Heart left ventricle (tissue), 16 donors: ENCODE measurements around the gene OSBP2. TPM values are rescaled to one million over a fixed set of nuclear protein-coding genes. Genes with fewer than 3 reads are reported as not detected.

ENCODE experiments used
- ATAC-seq, 4 donors: fragments of 200-7000 bp; cut with Tn5 transposase; one replicate each; pipeline ENCODE4 v1.9.1; 2020 to 2022; ENCODE audit warnings: moderate library complexity in 4 of 4, mild to moderate bottlenecking in 3 of 4, moderate number of reproducible peaks in 1 of 4
- DNase-seq, 5 donors: peaks; one replicate each; pipeline ENCODE4 v3.0.0-alpha.2; 2020
- H3K27ac ChIP-seq, 12 donors: fragments of 200-600 bp; sonication (generic) in 4 of 12; one replicate each; pipeline versions ENCODE4 v1.5.0 to v1.8.0; 2016 to 2022; ENCODE audit warnings: mild to moderate bottlenecking in 2 of 12
- H3K27me3 ChIP-seq, 9 donors: fragments of 200-600 bp; sonication (generic) in 2 of 9; one replicate each; pipeline versions ENCODE4 v1.5.1 to v1.8.0; 2016 to 2022; ENCODE audit warnings: mild to moderate bottlenecking in 3 of 9
- H3K36me3 ChIP-seq, 9 donors: fragments of 200-600 bp; sonication (generic) in 2 of 9; one replicate each; pipeline versions ENCODE4 v1.5.0 to v1.8.0; 2018 to 2022; ENCODE audit warnings: mild to moderate bottlenecking in 2 of 9
- H3K4me1 ChIP-seq, 12 donors: fragments of 200-600 bp; sonication (generic) in 4 of 12; one replicate each; pipeline versions ENCODE4 v1.5.0 to v1.8.0; 2016 to 2022; ENCODE audit warnings: mild to moderate bottlenecking in 3 of 12
- H3K4me3 ChIP-seq, 12 donors: fragments of 200-600 bp; sonication (generic) in 4 of 12; one replicate each; pipeline versions ENCODE4 v1.5.0 to v1.8.0; 2017 to 2022; ENCODE audit warnings: mild to moderate bottlenecking in 9 of 12, moderate library complexity in 4 of 12
- H3K9me3 ChIP-seq, 12 donors: fragments of 200-600 bp; sonication (generic) in 4 of 12; one replicate each; pipeline versions ENCODE4 v1.5.0 to v1.8.0; 2016 to 2022; ENCODE audit warnings: mild to moderate bottlenecking in 1 of 12
- CTCF ChIP-seq, 12 donors: fragments of 200-600 bp; sonication (generic) in 4 of 12; IDR thresholded peaks; one replicate each; pipeline versions ENCODE4 v1.5.0 to v1.8.0; 2018 to 2022; ENCODE audit warnings: antibody characterized with exemption in 12 of 12, mild to moderate bottlenecking in 5 of 12
- POLR2A ChIP-seq, 2 donors: fragments of 450-650 bp; IDR thresholded peaks; one replicate each; pipeline ENCODE4 v1.6.1; 2017; ENCODE audit warnings: antibody characterized with exemption in 2 of 2, mild to moderate bottlenecking in 2 of 2, moderate library complexity in 2 of 2
- WGBS, 4 donors: extraction: QIAGEN DNeasy Blood & Tissue Kit in 2 of 4; methylation state at CpG; one replicate each; pipeline versions ENCODE4 v1.1.5 to v1.1.7; 2013 to 2018; 5-methylcytosine and 5-hydroxymethylcytosine counted together
- intact Hi-C, 10 donors: fragments of 100-400 bp; cut with DNase I; formaldehyde crosslinking; loops; one replicate each; pipeline versions ENCODE4 v1.11.1 to v1.14.2; 2022
- polyA plus RNA-seq, 2 donors: library from polyadenylated mRNA; stranded (reverse); fragments of 200-250 nt; gene quantifications; one replicate each; pipeline ENCODE4 v1.2.3, GENCODE V29; 2013
- total RNA-seq, 9 donors: library from RNA; depleted of rRNA in 2 of 9; stranded (reverse); fragments of >200 nt in 2 of 9; fragmentation: NEBNext Ultra II Directional in 3 of 9; extraction: Animal tissue kit (Norgen Biotek cat#: 25700) in 3 of 9; gene quantifications; one replicate each; pipeline versions ENCODE4 v1.1.0 to v1.2.4, GENCODE V29; 2016 to 2023
- donor health status: ischemic (EF 13 %, LVEDD 7.1; RV severe dilation, severe dysfunction).
- donor health status: healthy with polysubstance abuse.
- donor health status: DM: no; HTN: yes; CAD: no.
- donor health status: DM: no; HTN: no; CAD: no.
- donor health status: ischemic (EF 25% LVEDD 6.9; RV normal size, moderate dysfunction).
- donor health status: ischemic (EF 25% LVEDD 5.7; RV mildly dilated, moderate dysfunction).
- donor health status: healthy.
- donor health status: DM: yes; HTN: yes; CAD: no.
- donor health status: ischemic (EF 35%, LVEDD 5.7; RV mildly dilated, moderate dysfunction).
- donor health status: nonischemic (EF 11% LVEDD 7.7; RV severe dilation, severe dysfunction).
- donor health status: DM: yes; HTN: yes; CAD: no.
- donor health status: PGD.
- donor health status: ischemic (EF 29% LVEDD 5.4; RV normal size, mild dysfunction).
- donor health status: nonischemic (EF 23%, LVEDD 6.1; RV moderate dilation, normal function).

OSBP2 gene
- total and polyA plus RNA-seq, 11 donors: 2.0 to 23.5 (median 12.2) TPM

GRCh38 chr22:30847583-30847982, 152.9 kb downstream of the OSBP2 start:
- Histone ChIP-seq H3K9me3 (peaks cover 0 to 23% (median 6%) of the 10 kb centered on the region in 12 donors), H3K27me3 (no peaks in the 10 kb centered on the region), H3K36me3 (no peaks in the 10 kb centered on the region), H3K4me3 (no peak overlapping the region), H3K4me1 (no peaks in the 10 kb centered on the region), H3K27ac (no peak overlapping the region)
- WGBS, 4 donors: 78 to 88% (median 82%) methylated on average over 1 of the region's 1 CpG
- ATAC-seq (no peak), DNase-seq (no peak)
- TF ChIP-seq CTCF (IDR thresholded peaks at IDR 0.05) (no peak), POLR2A (IDR thresholded peaks at IDR 0.05) (no peak)
- intact Hi-C loops: no loop called here

- Histone ChIP-seq H3K27me3 (no peaks in the 10 kb centered on the region), H3K9me3 (peaks cover 0 to 27% (median 4%) of the 10 kb centered on the region in 12 donors), H3K27ac (no peak overlapping the region), H3K4me3 (no peak overlapping the region), H3K4me1 (no peaks in the 10 kb centered on the region), H3K36me3 (no peaks in the 10 kb centered on the region)
- no peak for TF ChIP-seq CTCF (IDR thresholded peaks at IDR 0.05)
- TF ChIP-seq POLR2A (IDR thresholded peaks at IDR 0.05): no peak
- 90 to 98% (median 94%) methylated on average over 3 of the region's 3 CpGs for WGBS, 4 donors
- intact Hi-C loops: no loop called here
- no peak for ATAC-seq
- no peak for DNase-seq
These were observed 160.6 kb downstream of the OSBP2 start for GRCh38 chr22:30855266-30855665.

- H3K36me3 ChIP-seq: no peaks in the 10 kb centered on the region
- DNase-seq (no peak), ATAC-seq (no peak)
- no peak for TF ChIP-seq CTCF (IDR thresholded peaks at IDR 0.05)
- TF ChIP-seq POLR2A (IDR thresholded peaks at IDR 0.05): no peak
- no peaks in the 10 kb centered on the region for H3K27me3 ChIP-seq
- intact Hi-C loops: no loop called here
- peaks cover 0 to 27% (median 4%) of the 10 kb centered on the region in 12 donors for H3K9me3 ChIP-seq
- WGBS, 4 donors: 86 to 97% (median 91%) methylated on average over 4 of the region's 4 CpGs
- H3K4me3 ChIP-seq: no peak overlapping the region
- no peak overlapping the region for H3K27ac ChIP-seq
- no peaks in the 10 kb centered on the region for H3K4me1 ChIP-seq
These were observed 161.2 kb downstream of the OSBP2 start for GRCh38 chr22:30855677-30856518.

- Histone ChIP-seq H3K9me3 (peaks cover 0 to 19% (median 3%) of the 10 kb centered on the region in 12 donors), H3K27me3 (no peaks in the 10 kb centered on the region), H3K27ac (no peak overlapping the region), H3K36me3 (no peaks in the 10 kb centered on the region), H3K4me3 (no peak overlapping the region), H3K4me1 (no peaks in the 10 kb centered on the region)
- TF ChIP-seq CTCF (IDR thresholded peaks at IDR 0.05) (no peak), POLR2A (IDR thresholded peaks at IDR 0.05) (no peak)
- ATAC-seq (no peak), DNase-seq (no peak)
- intact Hi-C loops: no loop called here
- 76 to 84% (median 79%) methylated on average over 14 of the region's 14 CpGs for WGBS, 4 donors
These were observed 162.2 kb downstream of the OSBP2 start for GRCh38 chr22:30856741-30857502.
